Fibroblast of skin of scalp (primary cell): ENCODE results near the gene SOS2.
"Not testable (repeated sequence)": the region's sequence is repeated elsewhere in the genome, so short reads cannot be mapped to it uniquely, and the experiment has no call there.

Experiments
- DNase-seq: peaks from one replicate; pipeline ENCODE4 v3.0.0-alpha.2; 2013

The SOS2 gene

DNA sequence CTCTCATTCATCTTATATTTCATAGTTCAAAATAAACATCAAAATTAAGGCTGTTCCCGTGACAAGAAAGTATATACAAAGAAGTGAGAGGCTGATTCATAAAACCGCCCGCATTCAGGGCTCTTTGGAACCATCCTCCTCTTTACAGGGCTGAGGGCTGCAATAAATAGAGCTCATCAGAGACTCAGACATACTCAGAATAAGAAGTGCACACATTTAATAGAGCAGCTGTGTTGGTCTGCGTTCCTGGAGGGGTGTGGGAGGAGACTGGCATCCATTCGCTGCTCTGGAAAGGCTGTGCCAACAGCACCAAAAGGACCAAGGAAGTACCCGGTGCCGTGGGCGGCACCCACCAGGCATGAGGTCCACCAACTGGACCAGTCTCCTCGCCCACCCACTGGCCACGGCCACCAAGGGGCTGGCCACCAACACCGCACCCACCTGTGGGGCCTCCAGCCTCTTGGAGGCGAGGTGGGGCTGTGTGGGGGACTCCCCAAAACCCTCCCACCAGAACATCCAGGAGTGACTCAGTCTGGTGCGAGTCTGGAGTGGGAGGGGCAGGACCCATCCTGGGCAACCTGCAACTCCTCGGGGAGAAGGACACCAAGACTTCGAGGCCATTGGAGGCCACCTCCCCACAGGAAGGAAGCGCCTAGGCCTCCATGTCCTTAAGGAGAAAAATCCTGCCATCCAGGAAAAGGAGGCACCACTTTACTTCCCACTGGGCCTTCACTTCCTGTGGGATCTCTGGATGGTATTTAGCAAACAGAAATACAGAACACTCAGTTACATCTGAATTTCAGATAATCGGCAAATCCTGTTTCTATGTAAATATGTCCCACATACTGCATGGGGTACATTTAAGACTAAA is 147.7 kb downstream of the SOS2 start:
- no peak for DNase-seq

DNA sequence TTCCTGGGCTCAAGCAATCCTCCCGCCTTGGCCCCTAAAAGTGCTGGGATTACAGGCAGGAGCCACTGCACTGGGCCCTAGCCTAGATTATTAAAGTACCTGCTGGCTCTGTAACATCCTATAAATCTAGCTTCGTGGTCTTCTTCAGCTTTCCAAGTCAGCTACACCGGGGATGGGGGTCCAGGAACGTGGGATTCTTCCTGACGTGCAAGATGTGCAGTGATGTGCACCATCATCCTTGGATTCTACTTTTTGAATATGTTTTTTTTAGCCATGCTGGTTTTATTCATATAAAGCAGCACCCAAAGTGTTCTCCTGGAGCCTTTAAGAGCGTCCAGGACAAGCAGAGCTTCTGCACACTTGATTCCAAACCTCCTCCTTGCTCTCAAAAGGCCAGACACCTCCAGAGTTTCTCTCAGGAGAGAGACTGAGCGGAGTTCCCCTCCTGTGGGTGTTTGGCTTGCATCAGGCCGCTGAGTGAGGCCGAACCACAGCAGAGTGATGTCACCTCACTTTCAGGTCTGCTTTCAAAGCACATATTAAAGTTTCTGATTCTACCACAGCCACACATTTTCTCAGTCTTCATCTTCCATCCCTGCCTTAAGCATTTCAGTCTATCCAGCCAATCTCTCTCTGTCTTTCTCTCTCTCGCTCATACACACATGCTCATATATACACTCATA is 148.5 kb downstream of the SOS2 start:
- no peak for DNase-seq

DNA sequence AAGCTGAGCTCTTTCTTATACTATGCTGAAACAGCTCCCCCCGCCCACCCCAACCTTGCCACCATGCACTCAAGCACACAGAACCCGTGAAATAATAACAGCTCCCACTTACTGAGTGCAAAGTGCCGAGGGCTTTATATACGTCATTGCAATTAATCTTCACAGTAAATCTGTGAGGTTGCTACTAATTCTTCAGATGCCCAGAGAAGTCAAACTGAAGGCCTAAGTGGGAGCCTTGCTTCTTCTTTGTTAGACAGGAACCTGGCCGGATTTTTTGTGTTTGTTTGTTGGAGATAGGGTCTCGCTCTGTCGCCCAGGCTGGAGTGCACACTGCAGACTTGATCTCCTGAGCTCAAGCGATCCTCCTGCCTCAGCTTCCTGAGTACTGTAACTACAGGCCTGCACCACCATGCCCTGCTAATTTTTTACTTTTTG is 149.1 kb downstream of the SOS2 start:
- no peak for DNase-seq

DNA sequence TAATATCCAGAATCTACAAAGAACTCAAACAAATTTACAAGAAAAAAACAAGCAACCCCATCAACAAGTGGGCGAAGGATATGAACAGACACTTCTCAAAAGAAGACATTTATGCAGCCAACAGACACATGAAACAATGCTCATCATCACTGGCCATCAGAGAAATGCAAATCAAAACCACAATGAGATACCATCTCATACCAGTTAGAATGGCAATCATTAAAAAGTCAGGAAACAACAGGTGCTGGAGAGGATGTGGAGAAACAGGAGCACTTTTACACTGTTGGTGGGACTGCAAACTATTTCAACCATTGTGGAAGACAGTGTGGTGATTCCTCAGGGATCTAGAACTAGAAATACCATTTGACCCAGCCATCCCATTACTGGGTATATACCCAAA is 152.3 kb downstream of the SOS2 start:
- DNase-seq = not testable (repeated sequence)

DNA sequence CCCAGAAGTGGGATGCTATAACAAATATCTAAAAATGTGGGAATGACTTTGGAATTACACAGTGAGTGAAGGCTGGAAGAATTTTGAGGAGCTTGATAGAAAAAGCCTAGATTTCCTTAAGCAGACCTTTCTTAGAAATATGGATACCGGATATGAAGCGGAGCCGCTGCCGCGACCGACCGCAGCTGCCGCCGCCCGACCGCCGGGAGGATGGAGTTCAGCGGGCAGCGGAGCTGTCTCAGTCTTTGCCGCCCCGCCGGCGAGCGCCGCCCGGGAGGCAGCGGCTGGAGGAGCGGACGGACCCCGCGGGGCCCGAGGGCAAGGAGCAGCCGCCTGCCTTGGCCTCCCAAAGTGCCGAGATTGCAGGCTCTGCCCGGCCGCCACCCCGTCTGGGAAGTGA is 157.7 kb downstream of the SOS2 start:
- not testable (repeated sequence) for DNase-seq

DNA sequence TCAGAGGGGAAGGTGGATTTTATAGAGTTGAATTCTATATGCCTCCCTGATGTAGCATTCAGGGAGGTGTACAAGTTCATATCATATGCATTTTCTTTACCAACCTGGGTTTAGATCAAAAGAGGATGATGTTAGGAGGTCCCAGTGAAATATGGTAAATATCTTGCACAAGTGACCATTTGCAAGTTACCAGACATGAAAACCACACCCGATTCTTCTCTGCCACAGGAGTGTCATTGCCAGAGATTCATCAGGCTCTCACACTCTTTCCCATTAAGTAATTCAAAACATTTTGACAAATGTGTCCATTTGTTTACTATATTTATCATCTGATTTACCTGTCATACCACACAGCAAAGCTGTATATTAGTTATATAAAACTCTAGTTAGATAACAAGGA is 159.0 kb downstream of the SOS2 start:
- DNase-seq = no peak

DNA sequence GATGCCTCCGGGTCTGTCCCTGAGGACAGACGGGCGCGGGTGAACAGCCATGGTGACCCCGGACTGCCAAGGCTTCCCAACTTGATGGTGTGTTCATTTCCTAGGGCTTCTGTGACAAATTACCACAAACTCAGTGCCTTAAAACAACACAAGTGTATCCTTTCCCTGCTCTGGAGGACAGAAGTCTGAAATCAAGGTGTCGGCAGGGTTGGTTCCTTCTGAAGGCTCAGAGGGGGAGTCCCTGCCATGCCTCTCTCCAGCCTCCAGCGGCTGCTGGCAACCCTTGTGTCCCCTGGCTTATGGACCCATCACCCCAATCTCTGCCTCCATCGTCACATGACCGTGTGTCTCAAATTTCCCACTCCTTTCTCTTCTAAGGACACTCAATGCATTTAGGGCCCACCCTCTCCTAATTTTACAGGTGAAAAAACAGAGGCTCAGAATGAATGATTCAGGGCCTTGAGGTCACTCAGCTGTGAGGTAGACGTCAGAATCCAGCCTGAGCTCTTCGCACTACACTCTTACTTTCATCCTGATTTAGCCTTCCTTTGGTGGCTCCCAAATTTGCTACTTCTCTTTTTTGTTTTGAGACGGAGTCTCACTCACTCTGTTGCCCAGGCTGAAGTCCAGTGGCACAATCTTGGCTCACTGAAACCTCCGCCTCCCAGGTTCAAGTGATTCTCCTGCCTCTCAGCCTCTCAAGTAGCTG is 160.4 kb downstream of the SOS2 start:
- DNase-seq = no peak

DNA sequence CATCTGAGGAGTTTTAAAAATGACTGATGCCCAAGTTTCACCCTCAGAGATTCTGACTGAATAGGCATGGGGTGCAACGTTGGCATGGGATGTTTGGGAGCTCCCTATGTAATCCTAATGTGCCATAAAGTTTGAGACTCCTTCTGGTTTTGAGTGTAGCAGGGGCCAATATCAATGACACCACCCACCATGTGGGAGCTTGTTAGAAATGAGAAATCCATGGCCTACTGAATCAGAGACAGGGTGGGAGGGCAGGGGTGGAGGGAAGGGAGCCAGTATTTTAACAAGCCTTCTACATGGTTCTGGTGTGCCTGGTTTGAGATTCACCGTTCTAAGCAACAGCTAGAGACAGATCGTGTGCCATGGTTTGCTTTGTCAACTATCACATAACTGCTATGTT is 161.1 kb downstream of the SOS2 start:
- DNase-seq = no peak

DNA sequence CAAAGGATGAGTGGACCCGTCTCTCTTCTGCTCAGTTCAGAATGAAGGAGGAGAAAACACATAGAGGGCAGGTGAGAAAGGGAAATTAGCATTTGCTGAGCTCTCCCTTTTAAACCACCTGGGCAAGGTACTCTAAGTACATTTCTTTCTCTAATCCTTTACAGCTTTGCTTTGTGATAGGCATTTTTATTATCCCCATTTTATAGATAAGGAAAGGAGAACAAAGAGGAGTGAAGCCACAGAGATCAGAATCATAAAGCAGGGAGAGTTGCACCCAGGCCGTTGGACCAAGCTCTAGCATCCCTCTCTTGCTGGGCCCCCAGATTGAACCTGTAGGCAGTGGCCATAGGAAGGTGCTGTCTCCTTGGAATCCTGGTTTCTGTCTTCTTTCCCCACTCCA is 162.1 kb downstream of the SOS2 start:
- no peak for DNase-seq

DNA sequence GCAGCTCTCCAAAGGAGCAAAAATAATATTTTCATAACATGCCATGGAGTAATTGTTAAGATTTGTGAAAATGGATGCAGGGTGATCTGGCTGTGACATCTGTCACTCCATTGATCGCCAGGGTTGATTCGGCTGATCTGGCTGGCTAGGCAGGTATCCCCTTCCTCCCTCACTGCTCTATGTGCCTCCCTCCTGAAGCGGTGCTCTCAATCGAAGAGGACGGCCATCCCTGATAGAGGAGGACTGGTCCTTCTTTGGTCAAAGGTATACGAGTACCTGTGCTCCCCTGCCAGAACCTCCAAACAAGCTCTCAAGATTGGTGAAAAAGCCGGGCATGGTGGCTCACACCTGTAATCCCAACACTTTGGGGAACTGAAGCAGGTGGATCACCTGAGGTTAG is 162.9 kb downstream of the SOS2 start:
- no peak for DNase-seq

DNA sequence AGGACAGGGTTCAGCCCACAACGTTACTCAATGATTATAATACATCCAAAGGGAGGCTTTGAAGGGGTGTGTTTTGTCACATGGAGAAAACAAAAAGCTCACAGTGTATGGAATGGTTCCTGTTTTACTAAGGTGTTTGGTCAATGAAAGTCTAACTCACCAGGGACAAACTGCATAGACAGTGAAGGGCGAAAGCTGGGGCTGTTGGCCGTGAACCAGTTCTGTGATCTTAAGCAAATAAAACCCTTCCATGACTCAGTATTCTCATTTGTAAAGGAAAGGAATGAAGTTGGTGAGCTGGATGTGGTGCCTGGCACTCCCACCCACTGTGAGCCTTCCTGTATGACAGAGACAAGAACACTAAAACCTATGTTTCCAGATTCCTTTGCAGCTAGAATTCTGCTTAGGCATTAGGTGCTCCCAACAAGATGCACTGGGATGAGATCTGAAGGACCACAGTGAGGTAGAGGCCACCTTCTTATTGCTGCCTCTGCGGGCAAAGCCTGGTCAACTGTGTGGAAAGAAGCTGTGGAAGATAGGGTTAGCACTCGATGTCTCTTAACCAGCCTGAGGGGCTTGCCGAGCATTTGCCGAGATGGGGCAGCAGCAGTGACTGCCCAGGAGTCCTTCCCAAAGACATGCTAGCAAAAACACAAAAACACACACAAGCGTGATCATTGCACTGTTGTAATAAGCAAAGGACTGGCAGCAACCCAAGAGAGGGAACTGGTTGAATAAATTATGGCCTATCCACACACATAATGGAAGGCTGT is 163.5 kb downstream of the SOS2 start:
- peak; percentile 81 for DNase-seq
